Kidney (tissue), 14 donors: ENCODE data around the gene PLPP1. TPM values are rescaled to one million over a fixed set of nuclear protein-coding genes. Genes with fewer than 3 reads are reported as not detected.

ENCODE experiments used
- DNase-seq, 5 donors: peaks; one replicate each; pipeline ENCODE4 v3.0.0-alpha.2; 2013 to 2020
- FAIRE-seq: peaks from 2 replicates; lab custom pipeline; 2012; peaks lifted over from hg19 to GRCh38; lab: Jason Lieb, UNC
- H3K27ac ChIP-seq, 2 donors: one replicate each; pipeline ENCODE4 v1.7.0; 2013; ENCODE audit warnings: low read depth in 2 of 2, low read length in 2 of 2, inconsistent platforms in 1 of 2
- H3K27me3 ChIP-seq: one replicate; pipeline ENCODE4 v1.7.1; 2013; ENCODE audit warnings: low read length, inconsistent platforms; ENCODE audit not compliant: control insufficient read depth, insufficient read depth
- H3K36me3 ChIP-seq, 3 donors: one replicate each; pipeline versions ENCODE4 v1.7.0 to v1.7.1; 2013; ENCODE audit warnings: low read length in 3 of 3, control low read depth in 1 of 3, inconsistent platforms in 1 of 3; ENCODE audit not compliant: insufficient read depth in 3 of 3, control insufficient read depth in 2 of 3
- H3K4me1 ChIP-seq, 3 donors: one replicate each; pipeline versions ENCODE4 v1.7.0 to v1.7.1; 2013; ENCODE audit warnings: low read length in 3 of 3, inconsistent platforms in 1 of 3, low read depth in 1 of 3; ENCODE audit not compliant: control insufficient read depth in 2 of 3, insufficient read depth in 2 of 3
- H3K4me3 ChIP-seq, 3 donors: one replicate each; pipeline versions ENCODE4 v1.7.0 to v1.8.1; 2013; ENCODE audit warnings: low read length in 3 of 3, control low read depth in 1 of 3, inconsistent platforms in 1 of 3
- H3K9ac ChIP-seq, 3 donors: one replicate each; pipeline versions ENCODE4 v1.7.0 to v1.7.1; 2013; ENCODE audit warnings: low read length in 3 of 3, control low read depth in 1 of 3, inconsistent platforms in 1 of 3
- H3K9me3 ChIP-seq, 3 donors: one replicate each; pipeline versions ENCODE4 v1.7.0 to v1.7.1; 2013; ENCODE audit warnings: low read length in 3 of 3, control low read depth in 1 of 3, inconsistent platforms in 1 of 3; ENCODE audit not compliant: control insufficient read depth in 2 of 3, insufficient read depth in 1 of 3
- CTCF ChIP-seq: IDR thresholded peaks from 3 replicates; pipeline ENCODE4 v1.5.1; 2012; ENCODE audit warnings: mild to moderate bottlenecking, moderate library complexity, borderline replicate concordance; ENCODE audit not compliant: insufficient read depth; ENCODE audit errors: extremely low read depth
- intact Hi-C: fragments of 100-400 bp; cut with DNase I; formaldehyde crosslinking; loops from one replicate; pipeline ENCODE4 v1.11.1; 2022
- polyA plus RNA-seq: library from polyadenylated mRNA; stranded (reverse); fragments of 350-450 nt; fragmentation: Illumina TruSeq; extraction: RNeasy Lipid Tissue Mini Kit (QIAGEN cat#74804); gene quantifications from one replicate; pipeline ENCODE4 v1.2.3, GENCODE V29; 2014; ENCODE audit warnings: low read depth, low replicate concordance; ENCODE audit not compliant: insufficient read depth
- total RNA-seq: library from RNA; stranded (reverse); fragmentation: NEBNext Ultra II Directional; extraction: Animal tissue kit (Norgen Biotek cat#: 25700); gene quantifications from one replicate; pipeline ENCODE4 v1.2.1, GENCODE V29; 2021
- donor health status: control.
- donor health status: control.
- donor health status: control.
- donor health status: control.
- donor health status: control.
- donor health status: DM: yes; HTN: yes; CAD: no.
- donor health status: Normal renal cell carcinoma (clear cell type).

The PLPP1 gene
- total and polyA plus RNA-seq, 2 donors from 2014 or later = 144 to 166 TPM

DNA sequence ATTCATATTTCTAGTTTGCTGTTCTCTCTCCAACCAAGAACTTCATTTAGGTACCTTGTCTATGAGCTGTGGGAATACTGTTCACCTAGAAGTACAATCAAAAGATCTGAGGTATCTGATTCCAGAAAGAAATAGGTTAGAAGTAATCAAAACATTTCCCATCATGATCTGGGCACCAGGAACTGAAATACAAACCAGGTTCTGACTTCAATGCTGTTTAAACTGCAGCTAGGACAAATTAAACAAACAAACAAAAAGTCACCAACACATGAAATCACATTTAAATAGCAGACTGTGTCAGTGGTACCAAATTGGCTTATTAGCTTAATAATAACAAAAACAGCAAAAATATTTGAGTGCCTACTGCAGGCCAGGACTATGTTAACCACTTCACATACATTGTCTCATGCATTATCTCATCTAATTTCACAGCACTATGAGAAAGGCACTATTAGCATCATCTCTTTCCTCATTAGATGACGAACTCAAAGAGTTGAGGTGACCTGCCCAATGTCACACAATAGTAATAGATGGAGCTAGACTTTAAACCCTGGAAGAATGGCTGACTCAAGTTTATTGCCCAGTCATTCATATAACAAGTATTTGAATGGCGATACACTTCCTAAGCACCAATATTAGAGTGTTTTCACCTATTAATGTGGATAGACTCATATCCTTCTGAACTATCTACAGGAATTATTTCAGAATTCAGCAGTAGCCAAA lies 14.5 kb downstream of the PLPP1 start:
- intact Hi-C loops = no loop called here
- Histone ChIP-seq H3K9ac (no peak overlapping the region), H3K36me3 (no peaks in the 10 kb centered on the region), H3K27me3 (no peaks in the 10 kb centered on the region), H3K4me3 (no peak overlapping the region), H3K4me1 (peaks cover 0 to 39% (median 19%) of the 10 kb centered on the region in 3 donors), H3K27ac (peak overlapping the region in 1 of 2 donors; percentile 28), H3K9me3 (no peaks in the 10 kb centered on the region)
- no peak for TF ChIP-seq CTCF
- DNase-seq = no peak
- FAIRE-seq = no peak

DNA sequence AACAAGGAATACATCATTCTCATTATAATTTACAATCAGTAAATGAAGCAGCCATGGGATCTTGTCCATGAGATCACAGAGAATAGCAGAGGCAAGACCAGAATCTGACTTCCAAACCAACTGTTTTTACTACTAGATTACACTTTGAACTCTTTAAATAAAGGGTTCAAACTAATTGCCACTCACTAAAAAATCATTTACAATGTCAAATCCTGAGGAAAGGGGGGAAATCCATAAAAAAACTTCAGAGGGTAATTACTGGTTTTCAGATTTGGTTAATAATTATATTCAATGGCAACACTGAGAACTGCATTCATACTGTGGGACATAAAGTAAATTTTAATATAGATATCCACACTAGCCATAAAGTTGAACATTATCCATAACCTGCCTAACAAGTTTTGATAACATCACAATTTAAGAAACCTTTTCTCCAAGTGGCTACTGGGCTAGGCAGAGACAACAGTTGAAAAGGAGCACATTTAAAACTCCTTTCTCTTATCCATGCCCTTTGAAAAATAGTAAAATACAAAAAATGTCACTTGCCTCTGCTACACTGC lies 15.9 kb downstream of the PLPP1 start:
- Histone ChIP-seq H3K27ac (peak overlapping the region in 1 of 2 donors; percentile 1), H3K27me3 (no peaks in the 10 kb centered on the region), H3K4me1 (peaks cover 0 to 39% (median 22%) of the 10 kb centered on the region in 3 donors), H3K9me3 (no peaks in the 10 kb centered on the region), H3K9ac (no peak overlapping the region), H3K36me3 (no peaks in the 10 kb centered on the region), H3K4me3 (no peak overlapping the region)
- intact Hi-C loops = no loop called here
- FAIRE-seq (no peak), DNase-seq (peak in 2 of 5 donors; percentile 36 to 56)
- no peak for TF ChIP-seq CTCF

GRCh38 chr5:55517804-55518203 lies 17.0 kb downstream of the PLPP1 start:
- DNase-seq (no peak), FAIRE-seq (no peak)
- Histone ChIP-seq H3K27me3 (no peaks in the 10 kb centered on the region), H3K4me1 (peaks cover 0 to 39% (median 22%) of the 10 kb centered on the region in 3 donors), H3K9me3 (no peaks in the 10 kb centered on the region), H3K36me3 (no peaks in the 10 kb centered on the region), H3K27ac (peak overlapping the region; percentile 20 to 44), H3K4me3 (no peak overlapping the region), H3K9ac (no peak overlapping the region)
- intact Hi-C loops = no loop called here
- TF ChIP-seq CTCF = no peak
